M059J (cell line): Measurements from ENCODE around the gene SRPX. TPM values are rescaled to one million over a fixed set of nuclear protein-coding genes. Genes with fewer than 3 reads are reported as not detected.
A peak's percentile ranks its signal among the peaks of the same experiment; 100 is the strongest.

Experiments
- DNase-seq: peaks from one replicate; pipeline ENCODE4 v3.0.0-alpha.2; 2012; ENCODE audit warnings: low read depth
- total RNA-seq: library from RNA; depleted of rRNA; stranded (reverse); fragments of >200 nt; shearing (Covaris generic); gene quantifications from 2 replicates; pipeline ENCODE4 v1.2.3, GENCODE V29; 2014

The SRPX gene
- total RNA-seq, 1 experiment from 2014 or later: 45.2 TPM

- no peak for DNase-seq
These were observed 8.6 kb downstream of the SRPX start for GRCh38 chrX:38211891-38212635.

GRCh38 chrX:38206542-38206941 is 14.1 kb downstream of the SRPX start:
- peak; percentile 48 for DNase-seq

- peak; percentile 65 for DNase-seq
These were observed 14.6 kb downstream of the SRPX start for GRCh38 chrX:38206036-38206435.

GRCh38 chrX:38205039-38205438 is 15.6 kb downstream of the SRPX start:
- no peak for DNase-seq

- peak; percentile 40 for DNase-seq
These were observed 28.5 kb downstream of the SRPX start for GRCh38 chrX:38192007-38192810.

- DNase-seq: no peak
These were observed 31.0 kb downstream of the SRPX start for GRCh38 chrX:38189431-38190250.

- DNase-seq: peak; percentile 12
These were observed 37.1 kb downstream of the SRPX start for GRCh38 chrX:38183596-38183995.

GRCh38 chrX:38181357-38181756 is 39.3 kb downstream of the SRPX start:
- DNase-seq: no peak

GRCh38 chrX:38178396-38178795 is 42.3 kb downstream of the SRPX start:
- DNase-seq: no peak

GRCh38 chrX:38175139-38175538 is 45.5 kb downstream of the SRPX start:
- peak; percentile 63 for DNase-seq

- DNase-seq: peak; percentile 56
These were observed 48.1 kb downstream of the SRPX start for GRCh38 chrX:38172596-38172995.

- no peak for DNase-seq
These were observed 50.1 kb downstream of the SRPX start for GRCh38 chrX:38170556-38170955.

GRCh38 chrX:38166478-38167083 is 54.1 kb downstream of the SRPX start:
- peak; percentile 36 for DNase-seq

- DNase-seq: no peak
These were observed 55.6 kb downstream of the SRPX start for GRCh38 chrX:38165023-38165422.

- DNase-seq: no peak
These were observed 57.5 kb downstream of the SRPX start for GRCh38 chrX:38163193-38163592.

- no peak for DNase-seq
These were observed 63.8 kb downstream of the SRPX start for GRCh38 chrX:38156838-38157237.

GRCh38 chrX:38154818-38155217 is 65.9 kb downstream of the SRPX start:
- no peak for DNase-seq

- no peak for DNase-seq
These were observed 66.3 kb downstream of the SRPX start for GRCh38 chrX:38154340-38154739.

- DNase-seq: peak; percentile 54
These were observed 69.2 kb downstream of the SRPX start for GRCh38 chrX:38151441-38151840.

- no peak for DNase-seq
These were observed 69.7 kb downstream of the SRPX start for GRCh38 chrX:38150993-38151392.

GRCh38 chrX:38149016-38149415 is 71.7 kb downstream of the SRPX start:
- DNase-seq: peak; percentile 9

- DNase-seq: no peak
These were observed 78.1 kb downstream of the SRPX start for GRCh38 chrX:38142610-38143009.
